ENCODE measurements around the gene SRPK2.
"Not testable (repeated sequence)": the region's sequence is repeated elsewhere in the genome, so short reads cannot be mapped to it uniquely, and the experiment has no call there.

The SRPK2 gene

DNA sequence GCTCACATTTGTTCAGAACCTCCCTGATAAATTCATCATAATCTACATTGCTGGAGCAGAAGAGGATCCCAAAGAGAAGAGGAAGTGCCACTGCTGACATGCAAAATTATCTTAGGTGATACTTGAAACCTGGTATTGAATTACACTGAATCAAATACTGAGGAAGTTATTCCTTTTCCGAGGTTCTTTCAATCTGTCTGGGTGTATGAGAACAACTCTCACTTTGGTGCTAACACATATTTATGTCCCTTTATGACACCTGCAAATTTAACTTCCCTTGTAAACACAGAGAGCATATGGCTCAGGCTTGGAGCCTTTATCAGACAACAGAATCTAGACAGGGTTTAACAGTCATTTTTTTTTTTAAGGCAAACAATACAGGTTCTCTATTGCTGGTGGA lies 131.4 kb downstream of the SRPK2 start:
- DNase-seq = no peak

DNA sequence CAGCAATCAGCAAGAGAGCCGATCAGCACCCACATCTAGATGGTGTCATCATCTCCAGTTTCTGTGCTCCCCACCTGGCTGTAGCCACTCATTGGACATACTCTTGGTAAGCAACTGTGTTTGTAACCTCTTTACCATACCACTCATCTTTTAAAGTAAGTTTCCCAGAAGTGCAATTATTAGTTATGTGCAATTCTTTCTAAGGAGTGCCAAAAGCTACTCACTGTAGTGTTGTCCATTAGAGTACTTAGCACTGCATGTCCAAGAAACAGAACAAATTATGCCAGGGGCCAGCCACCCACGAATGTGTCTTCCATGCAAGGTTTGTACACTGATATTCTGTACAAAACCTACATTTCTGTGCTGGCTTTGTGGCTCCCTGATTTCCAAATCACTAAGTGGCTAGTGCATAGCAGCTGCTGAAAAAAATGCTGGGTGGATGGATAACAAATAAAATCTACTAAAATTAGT lies 131.9 kb downstream of the SRPK2 start:
- no peak for DNase-seq

DNA sequence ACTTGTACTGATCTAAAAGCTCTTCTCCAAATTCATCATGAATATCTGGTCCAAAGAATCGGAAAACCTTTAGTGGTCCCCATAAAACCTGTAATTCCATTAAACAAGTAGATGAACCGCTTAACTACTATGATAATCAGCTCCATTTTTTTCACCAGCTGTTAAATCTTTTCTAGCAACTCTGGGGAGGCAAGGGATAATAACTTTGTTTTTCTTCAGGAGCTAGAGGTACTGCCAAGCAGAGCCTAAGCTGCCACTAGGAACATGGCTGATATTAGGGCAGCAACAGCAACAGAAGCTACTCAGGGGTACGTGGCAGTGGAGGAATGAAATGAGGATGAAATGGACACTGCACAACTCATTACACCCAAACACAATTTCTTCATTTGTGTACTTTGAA lies 138.0 kb downstream of the SRPK2 start:
- DNase-seq = no peak

DNA sequence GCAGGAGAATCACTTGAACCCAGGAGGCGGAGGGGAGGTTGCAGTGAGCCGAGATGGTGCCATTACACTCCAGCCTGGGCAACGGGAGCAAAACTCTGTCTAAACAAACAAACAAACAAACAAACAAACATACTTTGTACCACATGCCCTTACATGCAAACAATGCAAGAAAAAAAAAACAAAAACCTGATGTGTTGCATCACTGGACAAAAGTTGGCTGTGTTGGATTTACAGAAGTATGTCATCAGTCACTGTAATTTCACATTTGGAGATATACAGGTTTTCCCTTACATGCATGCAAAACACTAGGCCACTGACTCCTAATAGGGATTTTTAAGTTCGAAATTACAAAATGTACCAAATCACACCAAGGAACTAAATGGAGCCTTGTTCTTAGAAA lies 138.5 kb downstream of the SRPK2 start:
- DNase-seq = no peak

DNA sequence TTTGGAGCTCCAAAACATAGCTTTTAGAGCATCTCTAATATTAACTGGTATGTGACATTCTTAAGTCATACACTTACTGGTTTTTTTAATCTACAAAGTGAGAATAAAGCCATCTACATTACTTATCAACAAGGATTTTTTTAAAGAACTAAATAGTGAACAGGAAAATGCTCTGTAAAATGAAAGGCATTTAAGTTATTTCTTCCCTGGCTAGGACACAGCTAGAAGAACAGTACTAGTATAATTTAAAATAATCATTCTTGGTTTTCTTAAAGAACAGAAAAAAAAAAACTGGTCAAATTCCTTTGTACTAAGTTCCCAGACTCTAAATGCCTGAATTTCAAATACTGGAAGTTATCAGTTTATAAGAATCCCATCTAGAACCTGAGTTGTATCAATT lies 139.5 kb downstream of the SRPK2 start:
- no peak for DNase-seq

DNA sequence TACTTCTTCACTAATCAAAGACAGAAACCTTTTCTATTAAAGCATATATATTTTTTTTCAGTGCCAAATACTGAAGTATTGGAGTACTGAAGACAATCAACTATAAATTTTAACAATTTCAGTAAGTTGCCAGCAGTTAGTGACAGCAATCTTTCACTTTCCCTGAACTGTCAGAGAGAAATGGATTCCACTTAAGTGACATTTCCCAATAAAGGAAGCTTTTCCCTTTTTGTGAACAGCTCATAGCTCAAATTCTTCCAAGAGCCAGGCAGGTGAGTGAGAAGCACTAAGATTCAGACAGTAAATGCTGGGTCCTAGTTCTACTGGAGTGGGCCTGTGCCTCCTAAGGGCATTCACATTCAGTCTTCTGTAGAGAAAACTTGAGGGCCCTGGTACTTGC lies 142.0 kb downstream of the SRPK2 start:
- DNase-seq = no peak

DNA sequence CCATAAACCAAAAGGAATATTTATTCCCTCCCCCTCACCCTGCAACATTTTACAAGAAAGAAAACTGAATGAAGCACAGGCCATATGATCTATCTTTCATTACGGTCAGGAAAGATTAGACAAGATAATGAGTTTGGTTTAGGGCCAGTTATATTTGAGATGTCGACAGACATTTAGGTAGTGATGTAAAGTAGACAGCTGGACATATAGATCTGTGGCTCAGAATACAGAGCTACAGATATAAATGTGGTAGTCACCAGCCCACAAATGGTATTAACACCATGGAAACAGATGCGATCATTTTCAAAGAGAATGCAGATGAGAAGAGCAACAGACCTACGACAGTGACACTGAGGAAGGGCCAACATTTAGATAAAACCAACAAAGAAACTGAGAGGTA lies 142.5 kb downstream of the SRPK2 start:
- DNase-seq = no peak

DNA sequence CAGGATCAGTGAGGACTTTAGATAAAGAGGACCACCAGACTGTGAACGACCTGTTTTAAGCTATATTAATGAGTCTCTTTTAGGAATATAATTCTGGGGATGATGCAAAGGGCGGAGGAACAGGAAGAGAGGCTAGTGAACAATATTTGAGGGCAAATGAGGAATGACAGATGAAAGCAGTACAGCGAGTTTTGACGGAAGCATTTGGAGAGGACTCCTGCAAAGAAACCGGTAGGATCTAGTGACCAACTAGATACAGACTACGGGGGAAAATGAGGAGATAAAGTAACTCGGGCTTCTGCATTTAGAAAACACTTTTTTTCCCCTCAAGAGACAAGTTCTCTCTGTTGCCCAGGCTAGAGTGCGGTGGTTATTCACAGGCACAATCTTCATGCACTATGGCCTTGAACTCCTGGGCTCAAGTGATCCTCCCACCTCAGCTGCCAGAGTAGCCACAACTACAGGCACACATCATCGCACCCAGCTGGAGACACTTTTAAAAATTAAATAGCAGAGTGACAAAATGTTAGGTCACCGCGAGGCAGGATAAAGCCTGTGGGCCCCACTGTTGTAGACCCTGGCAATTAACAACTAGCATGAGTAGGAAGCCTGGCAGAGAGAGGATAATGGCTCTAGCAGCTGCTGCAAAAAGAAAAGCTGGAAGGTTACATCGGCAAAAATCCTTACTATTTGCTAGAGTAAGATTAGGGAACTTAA lies 143.2 kb downstream of the SRPK2 start:
- no peak for DNase-seq

DNA sequence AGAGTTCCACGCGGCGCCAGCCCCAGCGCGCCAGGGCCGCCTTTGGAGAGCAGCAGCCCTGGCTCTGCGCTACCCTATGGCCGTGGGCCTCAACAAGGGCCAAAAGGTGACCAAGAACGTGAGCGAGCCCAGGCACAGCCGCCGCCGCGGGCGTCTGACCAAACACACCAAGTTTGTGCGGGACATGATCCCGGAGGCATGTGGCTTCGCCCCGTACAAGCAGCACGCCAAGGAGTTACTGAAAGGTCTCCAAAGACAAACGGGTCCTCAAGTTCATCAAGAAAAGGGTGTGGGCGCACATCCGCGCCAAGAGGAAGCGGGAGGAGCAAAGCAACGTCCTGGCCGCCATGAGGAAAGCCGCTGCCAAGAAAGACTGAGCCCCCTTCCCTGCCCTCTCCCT lies 144.1 kb downstream of the SRPK2 start:
- DNase-seq = no peak

DNA sequence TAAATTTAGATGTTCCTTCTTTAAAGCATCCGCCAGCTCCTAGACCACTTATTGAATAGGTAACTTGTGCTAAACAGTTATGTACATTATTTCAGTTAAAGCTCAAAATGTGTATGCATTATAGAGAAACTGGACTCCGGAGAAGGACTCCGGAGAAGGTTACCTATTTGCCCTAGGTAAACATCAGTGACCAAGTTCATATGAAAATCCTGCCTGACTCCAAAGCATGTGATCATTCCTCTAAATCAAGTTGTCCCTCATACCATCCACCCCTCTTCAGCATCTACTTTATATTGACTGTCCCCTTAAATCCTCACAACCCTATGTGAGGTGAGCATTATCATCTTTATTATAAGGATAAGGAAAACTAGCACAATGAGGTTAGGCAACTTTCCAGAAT lies 147.5 kb downstream of the SRPK2 start:
- DNase-seq = no peak

DNA sequence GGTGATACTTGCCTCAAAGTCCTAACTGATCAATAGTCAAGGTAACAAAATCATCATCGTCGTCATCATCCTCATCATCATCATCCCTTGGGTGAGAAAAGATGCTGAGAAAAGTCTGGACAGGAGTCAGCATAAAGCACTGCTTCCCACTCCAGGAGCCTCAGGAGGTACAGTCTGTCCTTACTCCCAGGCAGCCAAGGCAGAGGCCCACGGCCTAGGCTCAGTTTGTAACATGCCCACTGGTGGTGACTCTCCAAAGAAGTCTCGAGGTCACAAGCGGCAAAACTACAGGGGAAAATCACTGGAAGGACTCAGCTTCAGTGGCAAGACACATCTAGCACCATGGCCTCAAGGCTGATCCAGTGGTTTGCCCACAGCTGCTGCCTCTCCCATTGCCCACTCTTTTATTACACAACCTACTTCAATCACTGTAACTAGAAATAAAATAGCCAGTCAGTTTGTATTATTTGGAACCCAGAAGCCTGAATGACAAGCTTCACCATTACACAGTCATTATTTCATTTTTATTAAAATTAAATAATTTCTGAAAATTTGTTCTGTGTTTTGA lies 150.4 kb downstream of the SRPK2 start:
- no peak for DNase-seq

DNA sequence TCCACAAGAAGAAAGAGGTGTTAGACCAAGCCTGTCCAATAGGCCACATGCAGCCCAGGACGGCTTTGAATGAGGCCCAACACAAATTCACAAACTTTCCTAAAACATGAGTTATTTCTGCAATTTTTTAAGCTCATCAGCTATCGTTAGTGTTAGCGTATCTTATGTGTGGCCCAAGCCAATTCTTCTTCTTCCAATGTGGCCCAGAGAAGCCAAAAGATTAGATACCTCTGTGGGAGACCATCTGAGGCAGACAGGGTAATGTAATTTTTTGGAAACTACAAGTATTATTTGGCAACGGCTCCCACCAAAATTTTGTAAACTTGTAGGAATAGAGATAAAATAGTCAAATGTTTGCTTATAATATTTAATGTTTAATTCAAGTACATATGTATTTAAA lies 153.8 kb downstream of the SRPK2 start:
- no peak for DNase-seq

DNA sequence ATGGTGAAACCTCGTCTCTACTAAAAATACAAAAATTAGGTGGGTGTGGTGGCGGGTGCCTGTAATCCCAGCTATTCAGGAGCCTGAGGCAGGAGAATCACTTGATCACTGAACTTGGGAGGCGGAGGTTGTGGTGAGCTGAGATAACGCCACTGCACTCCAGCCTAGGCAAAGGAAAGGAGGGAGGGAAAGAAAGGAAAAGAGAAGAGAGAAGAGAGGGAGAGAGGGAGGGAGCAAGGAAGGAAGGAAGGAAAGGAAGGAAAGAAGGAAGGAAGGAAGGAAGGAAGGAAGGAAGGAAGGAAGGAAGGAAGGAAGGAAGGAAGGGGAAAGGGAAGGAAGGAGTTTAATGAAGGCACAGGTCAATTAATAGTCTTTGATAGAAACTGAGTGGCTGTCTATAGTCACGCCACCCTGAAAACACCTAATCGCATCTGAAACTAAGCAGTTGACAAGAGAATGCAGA lies 155.9 kb downstream of the SRPK2 start:
- DNase-seq = not testable (repeated sequence)

DNA sequence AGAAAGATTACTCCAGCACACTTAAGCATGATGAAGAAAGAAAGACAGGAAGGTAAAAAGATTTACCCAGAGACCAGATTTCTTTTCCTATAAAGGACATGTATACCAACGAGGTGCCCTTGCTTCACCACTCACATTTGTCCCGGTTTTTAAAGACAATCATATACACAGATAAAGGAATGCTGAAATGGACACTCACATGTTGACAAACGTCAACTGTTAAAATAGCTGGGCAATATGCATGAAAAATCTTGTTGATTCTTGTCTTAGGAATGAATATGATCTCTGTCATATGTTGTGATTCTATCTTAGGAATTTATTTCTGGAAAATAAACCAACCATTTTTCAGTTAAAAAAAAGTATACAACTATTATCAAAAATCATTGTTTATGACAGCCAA lies 158.2 kb downstream of the SRPK2 start:
- no peak for DNase-seq

DNA sequence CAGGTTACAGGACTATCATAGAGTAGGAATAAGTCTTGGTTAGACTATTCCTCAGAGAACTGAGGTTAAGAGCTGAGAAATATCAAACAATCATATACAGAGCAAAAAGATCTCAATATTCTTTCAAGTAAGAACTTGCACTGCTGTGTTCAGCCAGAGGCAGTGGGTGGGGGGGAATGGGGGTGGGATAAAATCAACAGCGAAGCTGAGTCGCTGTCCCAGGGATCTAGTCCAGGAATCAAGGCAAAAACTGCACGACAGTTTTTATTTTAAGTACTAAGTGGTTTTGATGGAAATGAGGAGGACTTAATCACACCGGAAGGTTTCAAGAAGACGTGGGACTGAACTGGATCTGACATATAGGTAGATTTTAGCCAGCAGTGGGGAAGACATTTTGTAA lies 159.1 kb downstream of the SRPK2 start:
- DNase-seq = no peak

DNA sequence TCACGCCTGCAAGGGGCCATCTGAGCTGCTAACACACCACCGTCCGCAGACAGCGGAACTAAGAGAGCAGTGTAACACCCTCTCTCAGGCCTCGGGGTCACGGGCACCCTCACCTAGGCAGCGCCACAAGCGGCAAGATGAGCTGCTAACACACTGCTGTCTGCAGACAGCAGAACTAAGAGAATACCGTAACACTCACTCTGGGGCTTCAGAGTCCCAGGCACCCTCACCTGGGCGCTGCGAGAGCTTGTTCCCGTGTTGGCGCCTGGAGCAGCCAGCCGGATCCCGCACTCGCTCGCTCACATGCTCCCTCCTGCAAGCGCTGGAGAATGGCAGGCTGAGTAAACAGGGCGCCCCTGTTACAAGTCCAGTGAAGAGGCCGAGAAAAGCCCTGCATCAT lies 160.2 kb downstream of the SRPK2 start:
- DNase-seq = no peak

DNA sequence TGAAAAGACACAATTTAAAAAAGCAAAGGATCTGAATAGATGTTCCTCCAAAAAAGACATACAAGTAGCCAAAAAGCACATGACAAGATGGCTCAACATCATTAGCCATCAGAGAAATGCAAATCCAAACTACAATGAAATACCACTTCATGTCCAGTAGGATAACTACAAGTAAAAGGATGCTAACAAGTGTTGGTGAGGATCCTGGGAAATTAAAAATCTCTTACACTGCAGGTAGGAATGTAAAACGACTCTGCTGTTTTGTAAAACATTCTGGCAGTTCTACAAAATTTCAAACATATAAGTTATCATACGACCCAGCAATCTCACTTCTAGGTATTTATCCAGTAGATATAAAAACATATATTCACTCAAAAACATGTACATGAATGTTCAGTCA lies 161.3 kb downstream of the SRPK2 start:
- no peak for DNase-seq

DNA sequence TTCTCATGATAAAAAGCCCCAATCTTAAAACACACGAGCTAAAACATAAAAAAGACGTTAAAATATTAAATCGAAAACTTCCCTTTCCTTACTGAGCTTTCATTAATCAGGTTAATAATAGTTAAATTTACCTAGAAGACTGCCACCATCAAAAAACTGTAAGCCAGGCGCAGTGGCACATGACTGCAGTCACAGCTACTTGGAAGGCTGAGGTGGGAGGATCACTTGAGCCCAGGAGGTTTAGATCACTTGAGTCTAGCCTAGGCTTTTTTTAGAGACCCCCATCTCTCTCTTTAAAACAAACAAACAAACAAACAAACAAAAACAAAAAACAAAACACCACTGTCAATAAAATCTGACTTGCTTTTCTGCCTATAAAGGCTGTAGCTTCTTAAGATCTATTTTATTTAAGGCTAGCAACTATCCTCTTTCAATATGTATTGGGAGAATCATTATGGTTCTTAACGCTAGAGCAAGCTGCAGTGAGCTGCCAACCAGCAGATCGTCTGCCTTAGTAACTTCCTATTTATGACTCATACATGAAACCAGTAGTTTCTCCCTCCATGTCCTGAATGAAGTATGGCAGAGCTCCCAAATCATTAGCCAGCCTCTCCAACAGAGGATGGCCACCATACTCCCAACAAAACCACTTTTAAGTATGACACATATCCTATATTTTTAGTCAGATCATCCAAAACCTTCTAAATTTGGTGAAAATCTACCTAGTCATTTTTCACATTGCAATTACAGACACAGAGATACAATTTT lies 163.7 kb downstream of the SRPK2 start:
- DNase-seq = peak; percentile 87

DNA sequence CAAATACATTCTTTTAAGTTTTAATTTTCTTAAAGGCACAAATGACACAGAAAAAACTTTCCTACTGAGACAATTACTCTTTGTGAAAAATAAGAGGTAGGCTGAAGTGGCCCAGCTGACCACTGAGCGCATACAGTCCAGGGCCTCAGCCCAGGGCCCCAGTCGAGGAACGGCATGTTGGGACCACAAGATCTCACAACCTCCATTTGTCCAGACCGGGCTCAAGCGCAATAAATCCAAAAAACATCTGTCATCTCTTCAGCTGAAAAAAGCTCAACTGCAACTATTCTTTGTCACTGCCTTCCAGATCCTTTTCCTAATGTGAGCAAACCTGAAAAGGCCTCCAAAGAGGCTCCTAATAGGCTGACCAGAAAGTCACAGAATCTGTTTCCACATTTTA lies 165.8 kb downstream of the SRPK2 start:
- no peak for DNase-seq

DNA sequence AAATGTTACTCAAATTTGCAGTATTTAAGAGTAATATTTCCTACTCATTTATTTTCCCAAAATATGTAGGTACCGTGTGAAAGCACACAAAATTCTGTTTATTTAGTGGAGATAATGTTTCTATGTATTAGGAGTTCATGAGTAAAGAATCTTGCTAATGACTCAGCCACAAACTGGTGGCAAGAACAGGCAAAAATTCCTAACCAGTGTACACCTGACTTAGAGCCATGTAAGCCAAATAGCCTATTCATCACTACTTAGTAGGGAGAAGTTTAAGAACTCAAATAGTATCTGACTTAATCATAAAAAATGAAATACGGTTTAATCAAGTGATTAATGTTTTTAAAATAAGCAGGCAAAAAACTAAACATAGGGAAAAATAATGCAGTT lies 169.0 kb downstream of the SRPK2 start:
- DNase-seq = no peak

DNA sequence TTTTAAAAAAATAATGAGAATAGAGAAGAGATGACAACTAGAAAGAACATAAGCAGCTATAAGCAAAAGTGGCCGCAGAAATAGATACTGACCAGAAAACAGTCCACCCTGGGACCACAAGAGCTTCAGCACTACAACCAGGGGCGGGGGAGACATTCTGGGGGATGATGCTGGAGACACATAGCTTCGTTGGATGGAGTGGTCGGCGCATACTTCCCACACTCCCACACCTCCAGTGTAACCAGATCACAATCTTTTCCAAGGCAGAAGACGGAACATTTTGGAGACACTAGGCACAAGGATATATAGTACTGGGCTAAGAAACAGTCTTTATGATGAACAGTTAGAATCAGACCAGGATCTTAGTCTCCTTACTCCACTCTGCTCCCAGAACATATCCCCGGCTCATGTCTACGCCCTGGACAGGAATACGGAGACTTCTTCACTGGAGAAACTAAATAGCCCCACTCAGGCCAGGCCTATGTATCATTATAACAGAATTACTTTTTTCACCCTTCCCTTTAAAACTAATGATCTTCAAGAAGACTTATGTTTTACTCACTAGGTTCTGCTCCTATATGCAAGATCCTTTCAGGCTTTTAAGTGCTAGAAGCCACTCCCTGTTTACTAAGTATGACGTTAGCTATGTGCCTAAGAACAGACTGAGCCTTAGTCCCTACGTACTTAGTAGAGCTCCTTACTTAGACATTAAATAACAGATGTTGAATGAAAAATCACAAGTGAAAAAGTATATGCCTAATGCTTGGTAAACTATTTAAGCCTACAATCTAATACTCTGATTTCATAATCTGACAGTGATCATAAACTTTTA lies 169.6 kb downstream of the SRPK2 start:
- no peak for DNase-seq

DNA sequence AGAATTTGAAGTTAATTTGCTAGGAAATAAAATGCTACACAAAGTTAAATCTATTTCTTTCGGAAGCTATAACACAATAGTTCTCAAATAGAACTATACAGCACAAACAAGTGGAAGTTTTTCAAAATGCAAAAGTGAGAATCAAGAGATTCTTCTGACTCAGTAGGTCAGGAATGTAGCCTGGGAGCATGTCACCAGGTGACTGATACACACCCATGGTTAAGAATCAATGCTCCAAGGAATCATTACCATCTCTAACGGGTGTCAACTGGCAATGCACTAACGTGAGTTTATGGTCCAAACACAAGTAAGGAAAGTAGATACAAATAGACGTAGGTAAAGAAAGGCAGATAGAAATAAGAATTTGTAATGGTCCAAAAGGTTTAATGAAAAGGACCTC lies 170.5 kb downstream of the SRPK2 start:
- DNase-seq = no peak

DNA sequence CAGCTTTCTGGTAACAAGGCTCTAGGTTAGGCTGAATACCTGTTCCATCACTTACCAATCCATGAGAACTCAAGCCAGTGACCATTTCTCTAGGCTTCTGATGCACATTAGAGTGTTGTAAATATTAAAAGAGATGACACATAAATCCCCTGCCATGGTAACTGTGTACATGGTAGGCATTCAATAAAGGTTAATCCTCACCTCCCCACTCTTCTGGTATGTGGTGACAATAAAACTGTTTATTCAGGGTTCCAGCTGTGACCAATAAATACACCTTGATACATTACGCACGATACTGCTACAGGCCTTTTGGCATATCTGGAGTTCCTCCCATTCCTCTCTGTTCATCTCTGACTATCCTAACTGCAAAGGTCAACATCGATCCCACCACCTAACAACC lies 171.9 kb downstream of the SRPK2 start:
- no peak for DNase-seq

All from NCI-H446 treated with DMSO at 0.1 percent for 48 hours (cell line).